ENCODE results near the gene ACTC1.
"Not testable (repeated sequence)": the region's sequence is repeated elsewhere in the genome, so short reads cannot be mapped to it uniquely, and the experiment has no call there.

Gene ACTC1

DNA sequence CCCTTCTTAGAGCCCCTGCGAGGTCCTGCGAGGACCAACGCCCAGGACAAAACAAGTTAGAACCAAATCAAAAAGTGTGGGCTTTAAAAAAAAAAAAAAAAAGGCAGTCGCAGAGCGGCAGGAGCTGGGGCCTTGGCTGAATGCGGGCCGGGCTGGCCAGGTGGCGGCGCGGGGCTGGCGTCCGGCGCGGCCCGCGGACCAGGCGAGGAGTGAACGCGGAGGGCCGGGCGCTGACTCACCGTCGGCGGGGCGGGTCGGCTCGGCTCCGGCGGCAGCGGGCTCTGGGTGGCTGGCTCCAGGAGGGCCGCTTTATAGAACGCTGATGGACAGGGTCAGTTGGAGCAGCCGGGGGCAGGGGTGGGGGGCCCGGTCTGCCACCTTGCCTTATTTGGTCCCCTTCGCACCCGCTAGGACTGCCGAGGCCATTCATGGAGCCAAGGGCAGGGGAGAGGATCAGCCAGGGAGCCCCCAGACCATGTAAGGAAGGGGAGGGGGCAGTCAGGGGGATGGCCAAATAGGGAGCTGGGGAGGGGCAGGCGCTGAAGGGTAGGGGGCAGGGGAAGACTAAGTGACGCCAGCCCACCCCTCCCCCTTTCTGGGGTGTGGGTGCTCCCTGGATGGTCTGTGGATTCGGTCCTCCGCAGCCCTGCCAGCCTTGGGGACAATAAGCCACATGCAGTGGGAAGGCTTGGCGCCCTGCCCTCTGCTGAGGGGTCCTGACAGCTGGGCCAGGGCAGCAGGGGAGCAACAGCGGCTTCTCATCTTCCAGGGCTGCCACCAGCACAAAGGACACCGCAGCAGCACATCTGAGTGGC, at the start of gene ACTC1:
ACTC1 (minus strand) TSS at position 283 of the 815 bp plus-strand sequence. CDS start 741 bp downstream, outside the sequence.
- DNase-seq: peak in 1 of 2 donors; percentile 18

DNA sequence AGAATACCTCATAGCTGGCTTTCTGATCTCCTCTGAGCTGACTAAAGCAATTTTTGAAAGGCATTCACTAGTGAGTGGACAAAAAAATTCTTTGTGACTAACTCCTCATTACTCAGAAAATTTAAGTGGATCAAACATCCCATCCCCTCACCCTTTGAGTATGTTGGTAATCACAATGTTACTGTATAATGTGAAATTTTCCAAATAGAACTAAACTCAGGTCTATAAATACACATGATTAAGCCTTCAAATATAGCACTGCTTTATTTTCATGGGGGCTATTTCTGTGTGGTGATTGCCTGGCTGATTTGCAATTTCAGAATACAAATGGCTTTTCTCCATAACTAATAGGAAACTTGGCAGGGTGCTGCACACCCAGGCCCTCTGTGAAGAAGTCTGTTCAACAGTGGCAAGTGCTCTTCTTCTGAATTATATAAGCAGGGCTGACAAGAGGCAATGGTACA, 45.9 kb upstream of the ACTC1 start:
- DNase-seq: no peak

DNA sequence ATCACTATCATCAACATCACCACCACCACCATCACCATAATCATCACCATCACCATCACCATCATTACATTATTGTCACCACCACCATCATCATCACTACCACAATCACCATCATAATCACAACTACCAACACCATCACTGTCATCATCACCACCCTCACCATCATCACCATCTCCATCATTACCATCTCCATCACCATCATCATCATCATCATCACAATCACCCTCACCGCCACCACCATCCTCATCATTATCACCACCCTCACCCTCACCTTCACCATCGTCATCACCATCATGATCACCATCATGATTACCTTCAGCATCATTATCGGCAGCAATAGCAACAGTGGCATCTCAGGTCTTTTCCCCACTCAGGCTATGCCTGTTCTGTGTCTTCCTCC, 42.9 kb upstream of the ACTC1 start:
- no peak for DNase-seq

DNA sequence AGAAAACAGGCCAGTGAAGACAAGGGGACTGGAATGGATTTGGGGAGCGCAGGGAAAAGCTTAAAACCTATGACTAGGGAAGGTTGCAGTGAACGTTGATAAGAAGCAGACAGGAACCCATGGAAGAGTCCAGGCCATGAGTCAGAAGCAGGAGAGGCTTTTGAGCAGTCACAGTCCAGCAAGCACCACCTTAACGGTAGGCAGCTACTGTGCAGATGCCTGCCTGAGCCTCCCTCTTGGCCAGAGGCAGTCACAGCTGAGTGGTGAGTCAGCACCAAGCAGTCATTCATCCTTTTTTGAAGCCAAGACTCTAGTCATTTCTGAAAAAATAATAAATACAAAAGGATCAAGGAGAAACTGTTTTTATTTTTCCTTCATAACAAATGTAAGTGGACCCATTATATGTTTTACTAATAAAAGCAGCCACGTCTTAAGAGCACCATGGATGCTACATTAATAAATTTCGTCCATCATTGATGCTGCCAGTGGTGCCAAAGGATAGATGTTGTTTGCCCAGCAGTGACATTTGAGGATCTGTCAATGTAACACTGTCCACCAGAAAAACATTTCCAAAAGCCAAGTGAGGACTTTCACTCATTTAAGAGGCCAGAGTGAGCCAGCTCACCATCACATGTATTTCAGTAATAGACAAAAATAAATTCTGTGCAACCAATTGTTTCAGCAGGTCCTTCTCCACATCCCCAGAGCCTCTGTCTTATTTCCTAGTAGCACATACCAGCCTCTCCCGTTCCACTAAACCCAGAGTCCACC, 42.1 kb upstream of the ACTC1 start:
- DNase-seq: no peak

DNA sequence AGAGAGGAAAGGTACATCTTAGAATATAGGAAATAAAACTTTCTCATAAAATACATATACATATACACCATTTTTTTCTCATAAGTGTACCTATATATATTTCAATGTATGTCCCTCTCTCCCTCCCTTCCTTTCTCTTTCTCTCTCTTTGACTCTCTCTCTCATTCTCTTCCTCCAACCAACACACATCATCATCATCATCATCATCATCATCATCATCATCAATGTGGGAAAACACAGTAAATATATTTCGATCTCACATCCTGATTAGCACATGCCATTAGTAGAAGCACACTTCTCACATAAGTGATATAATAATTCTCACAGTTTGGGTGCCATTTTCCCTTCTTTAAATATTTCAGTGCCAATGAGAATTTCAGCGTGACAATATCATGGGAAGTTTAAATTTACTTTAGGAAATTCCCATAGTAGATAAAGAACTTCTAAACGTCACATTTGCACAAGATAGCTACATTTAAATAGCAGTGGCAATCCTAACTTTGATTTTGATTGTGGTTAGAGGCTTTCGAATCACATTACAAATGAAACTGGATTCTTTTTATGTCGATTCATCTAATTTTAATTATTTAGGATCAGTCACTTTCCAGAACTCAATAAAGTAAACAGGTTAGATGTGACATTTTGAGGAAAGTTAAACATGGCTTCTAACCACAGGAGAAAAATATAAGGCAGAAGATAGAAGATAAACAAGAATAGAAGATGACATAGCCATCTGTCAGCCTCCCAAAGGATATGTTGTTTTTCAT, 33.0 kb upstream of the ACTC1 start:
- no peak for DNase-seq

DNA sequence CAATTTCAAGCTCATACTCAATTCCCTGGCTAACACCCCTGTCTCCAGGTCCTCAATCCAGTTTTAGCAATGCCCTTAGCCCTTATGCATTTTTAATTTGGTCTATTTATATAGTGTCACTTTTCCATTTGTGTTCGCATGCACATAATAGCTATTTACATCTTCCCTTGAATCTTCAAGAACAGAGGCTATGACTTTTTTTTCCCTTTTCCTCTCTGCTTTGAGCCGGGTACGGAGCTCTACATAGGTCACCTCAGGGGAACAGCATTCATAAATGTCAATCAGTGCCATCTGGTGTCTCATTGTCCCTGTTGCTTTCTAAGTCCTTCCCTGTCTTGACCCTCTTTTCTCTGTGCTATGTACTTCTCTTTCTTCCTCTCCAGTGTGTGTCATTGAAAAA, 26.5 kb upstream of the ACTC1 start:
- DNase-seq: no peak

DNA sequence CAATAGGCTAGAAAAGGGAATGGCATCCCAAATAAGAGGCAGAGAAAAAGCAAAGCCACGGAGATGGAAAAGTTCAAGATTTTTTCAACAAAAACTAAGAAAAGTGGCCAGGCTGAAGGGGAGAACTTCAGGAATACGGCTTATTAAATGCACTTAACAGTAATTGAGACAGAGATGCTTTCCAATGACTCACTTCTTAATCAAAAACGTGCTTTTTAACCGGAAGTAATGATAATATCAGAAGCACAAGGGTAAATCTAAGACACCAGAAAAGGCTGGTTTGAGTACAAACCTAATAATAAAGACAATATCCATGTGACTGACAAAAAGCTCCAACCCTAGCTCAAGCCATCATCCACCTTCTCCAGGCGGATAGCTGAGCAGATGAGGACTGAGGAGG, 24.8 kb upstream of the ACTC1 start:
- no peak for DNase-seq

DNA sequence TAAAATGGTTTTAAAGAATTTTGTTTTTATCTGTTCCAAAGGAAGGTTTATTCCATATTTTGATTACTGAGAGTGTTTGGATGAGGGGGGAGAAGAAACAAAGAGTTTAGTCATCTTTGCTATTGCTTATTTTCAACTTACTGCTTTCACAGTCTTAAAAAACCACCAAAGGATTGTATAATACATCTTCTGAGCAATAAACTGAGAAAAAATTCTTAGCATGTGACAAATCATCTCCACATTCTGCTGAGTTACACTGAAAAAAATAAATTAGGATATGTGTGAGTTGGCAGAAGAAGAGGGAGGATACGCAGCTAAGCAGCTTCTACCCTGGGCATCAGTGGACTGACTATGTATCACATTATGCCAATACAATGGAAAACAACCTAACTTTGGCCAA, 23.2 kb upstream of the ACTC1 start:
- DNase-seq: no peak

DNA sequence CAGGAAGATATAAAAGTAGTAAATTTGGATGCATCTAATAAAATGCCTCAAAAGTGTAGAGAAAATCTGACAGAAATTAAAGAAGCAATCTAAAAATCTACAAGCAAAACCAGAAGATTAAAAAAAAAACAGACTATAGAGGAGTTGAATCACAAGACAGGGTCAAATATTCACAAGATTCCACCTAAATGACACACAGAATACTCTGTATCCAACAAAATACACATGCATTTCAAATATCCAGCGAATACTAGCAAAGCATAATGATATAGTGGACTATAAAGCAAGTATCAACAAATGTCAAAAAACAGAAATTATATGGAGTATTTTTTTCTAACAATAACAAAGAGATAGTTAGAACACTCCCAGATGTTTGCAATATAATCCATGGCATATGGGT, 20.5 kb upstream of the ACTC1 start:
- DNase-seq: no peak

DNA sequence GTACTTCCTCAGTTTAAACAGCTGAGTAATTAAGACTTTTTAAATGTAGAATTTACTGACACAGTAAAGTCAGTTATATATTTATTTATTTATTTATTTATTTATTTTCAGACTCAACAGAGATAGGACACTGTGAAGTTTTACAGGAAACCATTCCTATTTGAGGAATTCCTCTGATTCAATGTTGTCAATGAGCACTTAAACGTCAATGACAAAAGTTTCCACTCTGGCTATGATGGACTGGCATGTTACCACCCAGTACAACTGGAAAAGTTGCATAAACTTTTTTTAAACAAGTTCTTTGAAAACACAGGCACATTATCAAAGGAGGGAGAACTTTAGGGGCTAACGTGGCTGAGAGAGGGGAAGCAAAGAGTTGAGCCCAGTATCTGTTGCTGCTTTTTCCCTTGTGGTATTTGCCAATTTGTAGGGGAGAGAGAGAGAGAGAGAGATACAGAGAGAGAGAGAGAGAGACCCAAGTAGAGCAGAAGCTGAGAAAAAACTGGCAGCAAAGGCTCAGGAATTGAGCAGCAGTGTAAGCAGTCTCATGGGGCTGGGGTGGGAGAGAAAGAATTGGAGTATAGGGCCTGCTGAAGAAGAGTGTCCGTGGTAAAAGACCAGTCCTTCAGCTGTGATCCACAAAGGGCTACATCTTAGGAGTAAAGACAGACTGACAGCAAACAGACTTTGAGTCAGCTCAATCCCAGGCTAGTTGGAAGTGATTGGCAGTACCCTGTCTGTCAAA, 18.3 kb upstream of the ACTC1 start:
- DNase-seq: no peak

DNA sequence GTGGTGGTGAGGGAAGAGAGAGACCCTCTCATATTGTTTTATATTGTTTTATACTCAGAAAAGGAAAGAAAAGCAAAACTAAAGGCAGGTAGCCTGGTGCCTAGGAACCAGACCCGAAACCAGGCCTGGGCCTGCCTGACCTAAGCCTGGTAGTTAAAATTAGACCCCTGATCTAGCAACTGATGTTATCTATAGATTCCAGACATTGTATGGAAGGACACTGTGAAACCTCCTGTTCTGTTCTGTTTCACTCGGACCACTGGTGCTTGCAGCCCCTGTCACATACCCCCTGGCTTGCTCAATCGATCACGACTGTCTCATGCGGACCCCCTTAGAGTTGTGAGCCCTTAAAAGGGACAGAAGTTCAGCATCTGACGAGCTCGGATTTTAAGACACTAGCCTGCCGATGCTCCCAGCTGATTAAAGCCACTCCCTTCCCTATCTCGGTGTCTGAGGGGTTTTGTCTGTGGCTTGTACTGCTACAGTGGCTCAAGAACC, 17.6 kb upstream of the ACTC1 start:
- not testable (repeated sequence) for DNase-seq

DNA sequence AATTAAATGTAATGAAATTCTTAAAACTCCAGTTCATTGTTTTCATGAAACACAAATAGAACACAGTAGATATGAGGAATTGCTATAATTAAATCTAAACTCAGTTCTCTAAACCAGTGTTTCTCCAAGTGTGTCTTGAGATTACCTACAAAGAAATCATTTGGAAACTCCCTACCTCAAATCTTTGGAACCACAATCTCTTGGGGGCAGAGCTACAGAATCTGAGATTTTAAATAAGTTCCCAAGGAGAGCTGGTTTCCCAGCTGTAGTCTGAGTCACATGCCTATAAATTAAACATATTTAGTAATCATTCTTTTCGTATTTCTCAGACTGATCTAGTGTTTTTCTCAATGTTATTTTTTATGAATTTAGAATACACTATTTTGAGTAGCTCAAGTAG, 17.0 kb upstream of the ACTC1 start:
- no peak for DNase-seq

DNA sequence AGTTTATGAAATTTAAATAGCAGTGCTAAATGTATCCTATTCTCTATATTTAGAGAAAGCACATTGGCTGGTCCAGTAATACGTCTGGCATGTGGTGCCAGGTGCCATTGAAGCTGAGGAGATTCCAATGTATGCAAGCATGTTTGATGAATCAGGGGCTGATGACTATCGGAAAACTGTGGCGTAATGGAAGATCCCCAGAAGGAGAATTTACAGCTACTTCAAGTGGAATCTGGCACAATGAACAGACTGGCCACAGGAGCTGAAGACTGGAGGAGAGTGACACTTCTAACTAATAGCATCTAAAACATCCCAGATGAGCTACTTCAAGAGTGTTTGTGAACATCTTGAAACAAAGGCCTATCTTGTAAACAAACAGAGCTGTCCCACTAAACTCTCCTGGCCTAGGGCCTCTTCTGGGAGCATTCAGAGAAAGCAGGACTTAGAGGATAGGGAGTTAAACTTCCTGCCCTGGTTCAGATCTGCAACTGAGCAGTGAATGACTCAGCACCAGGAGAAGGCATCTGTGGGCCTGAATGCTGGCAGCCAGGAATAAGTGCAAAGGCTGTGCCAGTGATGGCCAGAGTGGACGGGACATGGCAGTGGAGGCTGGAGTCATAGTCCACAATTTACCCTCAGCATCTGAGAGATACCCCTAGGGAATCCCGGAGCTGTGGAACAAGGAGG, 15.2 kb upstream of the ACTC1 start:
- no peak for DNase-seq

DNA sequence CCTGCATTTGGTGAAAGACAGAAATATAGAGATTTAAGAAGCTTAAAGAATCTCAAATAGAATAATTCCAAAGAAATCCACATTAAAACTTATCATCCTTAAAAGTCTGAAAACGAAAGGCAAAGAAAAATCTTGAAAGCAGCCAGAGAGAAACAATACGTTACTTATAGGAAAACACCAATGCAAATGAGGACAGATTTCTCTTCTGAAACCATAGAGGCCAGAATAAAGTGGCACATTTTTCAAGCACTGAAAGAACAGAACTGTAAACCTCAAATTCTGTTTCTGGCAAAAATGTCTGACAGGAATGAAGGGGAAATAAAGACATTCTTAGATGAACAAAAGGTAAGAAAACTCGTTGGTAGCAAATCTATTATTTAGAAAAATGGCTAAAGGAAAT, 13.8 kb upstream of the ACTC1 start:
- DNase-seq: no peak

DNA sequence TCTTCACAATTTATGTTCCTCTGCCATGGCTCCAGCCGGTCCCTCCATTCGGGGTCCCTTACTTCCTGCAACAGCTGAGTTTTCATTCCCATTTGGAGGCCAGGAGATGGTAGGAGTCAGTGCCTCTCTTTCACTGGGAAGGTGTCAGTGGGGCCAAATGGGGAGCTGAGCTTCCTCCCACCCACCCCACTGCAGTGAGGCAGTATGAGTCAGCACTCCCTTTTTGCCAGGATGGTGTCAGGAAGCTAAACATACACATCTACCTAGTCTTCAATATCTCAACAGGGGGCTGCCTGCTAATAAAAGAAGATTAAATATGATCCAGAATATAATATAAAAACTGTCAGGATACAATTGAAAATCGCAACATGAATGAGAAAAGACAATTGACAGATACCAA, 12.7 kb upstream of the ACTC1 start:
- no peak for DNase-seq

DNA sequence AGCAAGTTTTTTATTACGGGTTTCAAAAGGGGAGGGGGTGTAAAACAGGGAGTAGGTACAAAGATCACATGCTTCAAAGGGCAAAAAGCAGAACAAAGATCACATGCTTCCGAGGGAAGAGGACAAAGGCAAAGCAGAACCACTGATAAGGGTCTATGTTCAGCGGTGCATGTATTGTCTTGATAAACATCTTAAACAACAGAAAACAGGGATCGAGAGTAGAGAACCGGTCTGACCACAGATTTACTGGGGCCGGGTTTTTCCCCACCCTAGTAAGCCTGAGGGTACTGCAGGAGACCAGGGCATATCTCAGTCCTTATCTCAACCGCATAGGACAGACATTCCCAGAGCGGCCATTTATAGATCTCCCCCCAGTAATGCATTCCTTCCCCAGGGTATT, 11.9 kb upstream of the ACTC1 start:
- DNase-seq: not testable (repeated sequence)

DNA sequence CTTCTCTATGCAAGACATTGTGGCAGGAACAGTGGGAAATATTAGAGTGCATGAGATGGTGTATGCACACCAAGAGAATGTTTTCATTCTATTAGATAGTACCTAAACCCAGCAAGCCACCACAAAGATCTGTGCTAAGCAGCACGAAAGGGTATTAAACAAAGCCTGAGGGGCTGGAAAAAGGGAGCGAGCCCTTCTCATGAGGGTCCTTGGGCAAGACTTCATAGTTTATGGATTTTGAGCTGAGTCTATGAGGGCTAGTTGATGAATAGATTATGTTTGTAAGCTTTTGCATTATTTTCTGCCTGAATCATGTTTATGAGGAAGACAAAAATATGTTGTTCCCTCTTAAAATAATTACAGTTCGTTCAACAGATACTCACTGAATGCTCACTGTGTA, 9.4 kb upstream of the ACTC1 start:
- DNase-seq: no peak

DNA sequence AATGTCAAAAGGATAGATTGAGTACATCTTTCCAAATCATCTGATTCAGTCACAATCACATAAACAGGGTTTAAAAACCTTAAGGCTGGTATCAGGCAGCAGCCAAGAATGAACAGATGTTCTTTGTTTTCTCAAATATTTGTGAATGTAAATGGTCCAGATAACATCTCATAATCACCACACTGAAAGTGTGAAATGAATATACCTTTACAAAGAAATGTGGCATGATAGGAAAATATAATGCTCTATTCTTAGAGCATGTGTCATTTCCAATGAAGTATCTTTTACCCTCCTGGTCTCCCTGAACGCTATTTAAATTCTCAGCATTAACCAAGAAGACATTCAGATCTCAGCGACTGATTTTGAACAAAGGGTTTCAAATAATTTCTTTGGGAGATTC, 8.8 kb upstream of the ACTC1 start:
- no peak for DNase-seq

DNA sequence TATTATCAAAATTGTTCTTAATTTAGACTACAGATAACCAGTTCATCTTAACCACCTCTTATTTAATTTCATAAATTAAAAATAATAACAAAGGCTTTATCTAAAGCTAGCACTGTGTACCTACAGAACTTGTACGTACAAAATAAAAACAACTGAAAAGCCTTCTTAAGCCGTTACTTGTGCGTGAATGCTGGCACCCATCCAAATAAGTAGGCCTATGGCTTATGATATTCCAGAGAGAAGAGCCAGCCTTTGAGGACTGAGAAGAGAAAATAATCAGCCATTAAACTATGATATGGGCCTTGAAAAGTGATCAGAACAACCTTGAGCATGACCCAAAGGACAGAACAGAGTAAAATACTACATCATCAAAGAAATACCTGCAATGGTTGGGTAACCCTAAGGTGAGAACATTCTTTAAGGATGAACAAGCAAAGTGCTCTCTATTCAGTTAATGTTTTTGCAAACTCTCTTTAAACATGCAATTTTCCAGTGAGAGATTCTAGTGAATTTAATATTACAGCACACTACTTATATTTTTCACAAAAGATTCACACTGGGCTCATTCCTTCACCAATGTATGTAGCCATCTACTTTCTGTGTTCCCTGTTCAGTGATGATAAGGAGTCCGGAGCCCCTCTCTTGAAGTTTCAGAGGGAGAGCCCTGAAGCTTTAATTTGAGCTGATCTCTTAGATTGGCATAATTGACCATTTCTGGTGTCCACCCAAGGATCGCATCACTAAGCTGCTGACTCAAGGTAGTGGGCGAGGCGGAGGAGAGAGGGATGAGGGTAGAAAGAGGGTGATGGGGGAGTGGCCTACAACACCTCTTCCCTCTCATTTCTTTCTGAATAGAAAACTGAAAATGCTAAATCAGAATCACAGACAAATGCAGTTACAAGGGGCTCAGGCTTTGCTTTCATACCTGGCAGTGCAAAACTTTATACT, 7.7 kb upstream of the ACTC1 start:
- DNase-seq: no peak

DNA sequence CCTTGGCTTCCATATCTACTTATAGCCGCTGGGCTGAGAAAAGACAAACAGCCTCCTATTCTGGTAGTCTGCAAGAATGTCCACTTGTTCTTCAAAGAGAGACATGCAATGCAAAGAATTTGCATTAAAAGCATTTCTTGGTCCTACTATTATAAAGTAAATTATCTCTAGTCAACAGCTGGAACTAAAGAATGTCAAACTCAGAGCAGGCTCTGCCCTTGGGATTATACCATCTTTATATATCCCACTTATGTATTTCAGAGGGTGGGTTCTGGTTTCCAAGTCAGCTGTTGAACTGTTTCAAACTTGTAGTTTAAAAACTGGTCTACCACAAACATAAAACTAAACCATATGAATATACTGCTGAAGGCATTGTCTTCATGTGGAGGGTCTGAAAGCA, 7.0 kb upstream of the ACTC1 start:
- no peak for DNase-seq

All from stimulated activated CD4-positive, alpha-beta T cell treated with anti-CD3 and anti-CD28 coated beads, Interleukin-2, amount 100 ng/mL, for 24 hours (primary cell).